DOHH2 (cell line): ENCODE results near the gene GALNT18.

ENCODE experiments used
- H3F3A ChIP-seq: fragments of 200-600 bp; sonication (generic), shearing (Covaris generic); 2 replicates; pipeline ENCODE4 v1.6.0; 2016; ENCODE audit warnings: antibody characterized with exemption, mild to moderate bottlenecking; ENCODE audit not compliant: control insufficient read depth, insufficient read depth
- H3K27ac ChIP-seq: fragments of 200-600 bp; sonication (generic); 2 replicates; pipeline ENCODE4 v1.5.1; 2014; ENCODE audit warnings: low read depth, mild to moderate bottlenecking, low read length, moderate library complexity
- H3K27me3 ChIP-seq: fragments of 200-600 bp; sonication (generic); 2 replicates; pipeline ENCODE4 v1.6.1; 2014; ENCODE audit warnings: mild to moderate bottlenecking, low read length, mixed read lengths; ENCODE audit not compliant: control insufficient read depth
- H3K36me3 ChIP-seq: fragments of 200-600 bp; sonication (generic); 2 replicates; pipeline ENCODE4 v1.6.1; 2014; ENCODE audit warnings: mild to moderate bottlenecking, low read length, moderate library complexity, mixed read lengths; ENCODE audit not compliant: control insufficient read depth
- H3K4me1 ChIP-seq: fragments of 200-600 bp; sonication (generic); 2 replicates; pipeline ENCODE4 v1.6.1; 2014; ENCODE audit warnings: mild to moderate bottlenecking, low read length, mixed read lengths; ENCODE audit not compliant: control insufficient read depth
- H3K4me2 ChIP-seq: fragments of 200-600 bp; sonication (generic); 2 replicates; pipeline ENCODE4 v1.6.0; 2014; ENCODE audit warnings: mild to moderate bottlenecking, low read length, moderate library complexity
- H3K4me3 ChIP-seq: fragments of 200-600 bp; sonication (generic); 2 replicates; pipeline ENCODE4 v1.5.1; 2014; ENCODE audit warnings: mild to moderate bottlenecking, low read length, mixed read lengths
- H3K79me2 ChIP-seq: fragments of 200-600 bp; sonication (generic); 2 replicates; pipeline ENCODE4 v1.6.1; 2014; ENCODE audit warnings: mild to moderate bottlenecking, low read length, mixed read lengths; ENCODE audit not compliant: control insufficient read depth
- H3K9me2 ChIP-seq: fragments of 200-600 bp; sonication (generic); replicated peaks from 2 replicates; pipeline ENCODE4 v1.6.1; 2014; ENCODE audit warnings: mild to moderate bottlenecking, low read length, mixed read lengths; ENCODE audit not compliant: control insufficient read depth
- H3K9me3 ChIP-seq: fragments of 200-600 bp; sonication (generic); 2 replicates; pipeline ENCODE4 v1.6.1; 2014; ENCODE audit warnings: antibody characterized with exemption, low read length, mixed read lengths; ENCODE audit not compliant: control insufficient read depth, insufficient read depth
- H4K20me1 ChIP-seq: fragments of 200-600 bp; sonication (generic); 2 replicates; pipeline ENCODE4 v1.6.0; 2014; ENCODE audit warnings: low read depth, mild to moderate bottlenecking, antibody characterized with exemption, low read length, moderate library complexity; ENCODE audit not compliant: control insufficient read depth, insufficient read depth
- CTCF ChIP-seq: fragments of 200-600 bp; sonication (generic); IDR thresholded peaks from one replicate; pipeline ENCODE4 v1.5.1; 2014; ENCODE audit warnings: antibody characterized with exemption, mild to moderate bottlenecking, low read depth, low read length; ENCODE audit not compliant: poor library complexity, severe bottlenecking
- EZH2phosphoT487 ChIP-seq: fragments of 200-600 bp; sonication (generic); IDR thresholded peaks from 2 replicates; pipeline ENCODE4 v1.6.1; 2017; ENCODE audit warnings: borderline replicate concordance, mild to moderate bottlenecking, antibody characterized with exemption, low read length, moderate library complexity, mixed read lengths

Gene GALNT18

GRCh38 chr11:11471201-11471600, 150.6 kb downstream of the GALNT18 start:
- no peaks in the 10 kb centered on the region; the same call in 1 of the 2 replicates for H3K27me3 ChIP-seq
- H3K36me3 ChIP-seq = no peaks in the 10 kb centered on the region

GRCh38 chr11:11468954-11469353, 152.9 kb downstream of the GALNT18 start:
- Histone ChIP-seq H3K36me3 (no peaks in the 10 kb centered on the region), H3K4me2 (no peak overlapping the region), H3K79me2 (no peaks in the 10 kb centered on the region), H3K4me3 (no peak overlapping the region), H3K9me3 (no peaks in the 10 kb centered on the region), H3K27ac (no peak overlapping the region), H4K20me1 (no peaks in the 10 kb centered on the region), H3K9me2 (no peaks in the 10 kb centered on the region), H3F3A (no peaks in the 10 kb centered on the region), H3K4me1 (no peaks in the 10 kb centered on the region), H3K27me3 (no peaks in the 10 kb centered on the region; the same call in 1 of the 2 replicates)
- TF ChIP-seq EZH2phosphoT487 (no peak), CTCF (no peak)

More at GRCh38 chr11:11471201-11471600, 150.6 kb downstream of the GALNT18 start:
- no peak for TF ChIP-seq EZH2phosphoT487
- no peak for TF ChIP-seq CTCF
- no peaks in the 10 kb centered on the region for H4K20me1 ChIP-seq
- H3K9me3 ChIP-seq = no peaks in the 10 kb centered on the region
- no peak overlapping the region for H3K4me2 ChIP-seq
- no peaks in the 10 kb centered on the region for H3K4me1 ChIP-seq
- H3K9me2 ChIP-seq = no peaks in the 10 kb centered on the region
- no peak overlapping the region for H3K4me3 ChIP-seq
- H3F3A ChIP-seq = no peaks in the 10 kb centered on the region
- H3K79me2 ChIP-seq = no peaks in the 10 kb centered on the region
- H3K27ac ChIP-seq = no peak overlapping the region

- Histone ChIP-seq H3K4me3 (no peak overlapping the region), H3K27ac (no peak overlapping the region), H3K4me1 (no peaks in the 10 kb centered on the region), H3F3A (no peaks in the 10 kb centered on the region), H3K9me2 (no peaks in the 10 kb centered on the region), H4K20me1 (no peaks in the 10 kb centered on the region), H3K4me2 (no peak overlapping the region), H3K79me2 (no peaks in the 10 kb centered on the region), H3K9me3 (no peaks in the 10 kb centered on the region), H3K36me3 (no peaks in the 10 kb centered on the region), H3K27me3 (no peaks in the 10 kb centered on the region)
- no peak for TF ChIP-seq EZH2phosphoT487
- no peak for TF ChIP-seq CTCF
These were observed 154.5 kb downstream of the GALNT18 start for GRCh38 chr11:11467312-11467711.

- H3K79me2 ChIP-seq = no peaks in the 10 kb centered on the region
- H3F3A ChIP-seq = no peaks in the 10 kb centered on the region
- H3K9me3 ChIP-seq = no peaks in the 10 kb centered on the region
- no peaks in the 10 kb centered on the region for H3K36me3 ChIP-seq
- TF ChIP-seq CTCF (no peak), EZH2phosphoT487 (no peak)
- no peak overlapping the region for H3K4me2 ChIP-seq
- H4K20me1 ChIP-seq = no peaks in the 10 kb centered on the region
- H3K4me1 ChIP-seq = no peaks in the 10 kb centered on the region
- H3K9me2 ChIP-seq = no peaks in the 10 kb centered on the region
- H3K27ac ChIP-seq = no peak overlapping the region
- no peaks in the 10 kb centered on the region for H3K27me3 ChIP-seq
- H3K4me3 ChIP-seq = no peak overlapping the region
These were observed 157.2 kb downstream of the GALNT18 start for GRCh38 chr11:11464555-11464954.
